Panc1 (cell line): Measurements from ENCODE around the gene ZFPL1.

Experiments used
- POLR2AphosphoS5 ChIP-seq: IDR thresholded peaks from 2 replicates; pipeline ENCODE4 v1.6.1; 2012; ENCODE audit warnings: mild to moderate bottlenecking, low read depth, low read length, moderate library complexity
- SIN3A ChIP-seq: IDR thresholded peaks from 2 replicates; pipeline ENCODE4 v1.6.1; 2012; ENCODE audit warnings: low read depth, mild to moderate bottlenecking, low read length, moderate library complexity, borderline replicate concordance; ENCODE audit not compliant: insufficient read depth
- TCF7L2 ChIP-seq: IDR thresholded peaks from 2 replicates; pipeline ENCODE4 v1.6.1; 2011; ENCODE audit warnings: mild to moderate bottlenecking, low read depth, low read length, inconsistent platforms
- TF ChIP-seq, protein P1 (sequence below): fragments of 450-650 bp; IDR thresholded peaks from 2 replicates; pipeline ENCODE4 v1.5.1; 2017; ENCODE audit warnings: mild to moderate bottlenecking

DNA sequence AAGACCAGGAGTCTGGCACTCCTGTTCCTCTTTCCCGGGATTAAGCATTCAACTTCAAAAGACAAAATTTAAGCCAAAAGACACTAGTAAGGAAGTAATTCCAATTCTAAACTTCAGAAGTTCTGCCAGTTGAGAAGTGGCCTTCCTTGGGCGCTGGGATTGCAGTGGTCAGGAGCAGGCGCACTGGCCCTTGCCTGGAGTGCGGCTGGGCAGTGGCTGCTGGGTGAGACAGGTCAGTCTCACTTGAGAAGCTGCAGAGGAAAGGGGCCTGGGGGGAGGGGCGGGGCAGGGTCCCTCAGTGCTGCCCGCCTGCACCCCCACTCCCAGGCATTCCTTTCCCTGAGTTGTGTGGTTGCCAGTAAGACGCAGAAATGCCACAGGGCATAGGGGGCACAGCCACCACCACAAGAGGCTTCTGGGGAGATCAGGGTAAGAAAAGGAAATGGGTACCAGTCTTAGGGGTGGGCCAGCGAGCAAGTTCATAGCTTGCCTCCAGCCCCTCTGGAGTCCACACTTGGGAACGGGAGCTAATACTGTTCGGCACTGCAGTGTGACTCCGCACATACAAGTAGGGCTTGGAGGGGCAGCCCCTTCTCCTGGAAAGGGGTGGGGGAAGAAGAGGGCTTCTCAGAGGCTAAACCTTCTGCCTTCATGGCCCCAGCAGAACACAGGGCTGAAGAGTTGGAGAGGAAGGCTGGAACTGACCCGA is 43.6 kb downstream of the ZFPL1 start:
- TF ChIP-seq, protein P1, sequence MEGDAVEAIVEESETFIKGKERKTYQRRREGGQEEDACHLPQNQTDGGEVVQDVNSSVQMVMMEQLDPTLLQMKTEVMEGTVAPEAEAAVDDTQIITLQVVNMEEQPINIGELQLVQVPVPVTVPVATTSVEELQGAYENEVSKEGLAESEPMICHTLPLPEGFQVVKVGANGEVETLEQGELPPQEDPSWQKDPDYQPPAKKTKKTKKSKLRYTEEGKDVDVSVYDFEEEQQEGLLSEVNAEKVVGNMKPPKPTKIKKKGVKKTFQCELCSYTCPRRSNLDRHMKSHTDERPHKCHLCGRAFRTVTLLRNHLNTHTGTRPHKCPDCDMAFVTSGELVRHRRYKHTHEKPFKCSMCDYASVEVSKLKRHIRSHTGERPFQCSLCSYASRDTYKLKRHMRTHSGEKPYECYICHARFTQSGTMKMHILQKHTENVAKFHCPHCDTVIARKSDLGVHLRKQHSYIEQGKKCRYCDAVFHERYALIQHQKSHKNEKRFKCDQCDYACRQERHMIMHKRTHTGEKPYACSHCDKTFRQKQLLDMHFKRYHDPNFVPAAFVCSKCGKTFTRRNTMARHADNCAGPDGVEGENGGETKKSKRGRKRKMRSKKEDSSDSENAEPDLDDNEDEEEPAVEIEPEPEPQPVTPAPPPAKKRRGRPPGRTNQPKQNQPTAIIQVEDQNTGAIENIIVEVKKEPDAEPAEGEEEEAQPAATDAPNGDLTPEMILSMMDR = no peak
- TF ChIP-seq SIN3A = no peak
- no peak; the same call in none of the 2 replicates for TF ChIP-seq POLR2AphosphoS5
- no peak for TF ChIP-seq TCF7L2
